Measurements from ENCODE around the gene CAD.

CAD gene

DNA sequence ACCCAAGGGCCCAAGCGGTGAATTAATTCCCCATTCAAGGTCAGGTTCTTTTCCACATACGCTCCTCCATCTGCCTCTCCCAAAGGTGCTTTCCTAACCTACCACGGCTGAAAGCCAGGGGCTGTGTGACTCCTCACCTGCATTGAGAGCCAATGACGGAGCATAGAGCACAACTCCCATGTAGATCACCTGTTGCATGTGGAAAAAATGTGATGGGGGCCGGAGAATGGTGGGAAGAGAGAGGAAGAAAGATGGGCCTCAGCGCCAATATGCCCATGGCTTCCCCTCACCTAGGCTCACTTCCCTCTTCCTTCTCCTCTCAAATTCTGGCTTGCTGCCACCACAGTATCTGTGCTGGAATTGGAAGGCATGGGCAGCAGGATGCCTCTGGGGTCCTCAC, 10.8 kb upstream of the CAD start:
- ChIA-PET CTCF (no interaction called here), POLR2A (no interaction called here)
- H3K4me1 ChIP-seq (ENCODE audit: control extremely low read depth in 1 of 4, control insufficient read depth in 4 of 4, insufficient read depth in 4 of 4, low read length in 3 of 4), result peaks cover 0 to 14% (median 5%) of the 10 kb centered on the region in 4 experiments
- no peak for DNase-seq
- H3K27me3 ChIP-seq (replicated peaks in 2 of 5; ENCODE audit: control insufficient read depth in 4 of 5, insufficient read depth in 5 of 5, low read length in 4 of 5), result no peaks in the 10 kb centered on the region
- no peak overlapping the region for H3K4me3 ChIP-seq (ENCODE audit: control insufficient read depth in 1 of 7, extremely low read depth in 1 of 7, insufficient read depth in 4 of 7, low read depth in 2 of 7, low read length in 6 of 7)
- H3K9me3 ChIP-seq (ENCODE audit: control extremely low read depth in 1 of 5, control insufficient read depth in 4 of 5, insufficient read depth in 2 of 5, low read depth in 1 of 5, low read length in 4 of 5), result no peaks in the 10 kb centered on the region
- H3K36me3 ChIP-seq (ENCODE audit: control insufficient read depth in 4 of 4, insufficient read depth in 4 of 4, low read length in 3 of 4), result peaks cover 14 to 85% (median 60%) of the 10 kb centered on the region in 4 experiments
- WGBS (ENCODE audit: insufficient coverage), result 100% methylated on average over 4 of the region's 6 CpGs
- no peak overlapping the region for H3K27ac ChIP-seq (ENCODE audit: insufficient read depth in 1 of 2, low read depth in 1 of 2, low read length in 2 of 2, poor library complexity in 1 of 2, severe bottlenecking in 2 of 2)

DNA sequence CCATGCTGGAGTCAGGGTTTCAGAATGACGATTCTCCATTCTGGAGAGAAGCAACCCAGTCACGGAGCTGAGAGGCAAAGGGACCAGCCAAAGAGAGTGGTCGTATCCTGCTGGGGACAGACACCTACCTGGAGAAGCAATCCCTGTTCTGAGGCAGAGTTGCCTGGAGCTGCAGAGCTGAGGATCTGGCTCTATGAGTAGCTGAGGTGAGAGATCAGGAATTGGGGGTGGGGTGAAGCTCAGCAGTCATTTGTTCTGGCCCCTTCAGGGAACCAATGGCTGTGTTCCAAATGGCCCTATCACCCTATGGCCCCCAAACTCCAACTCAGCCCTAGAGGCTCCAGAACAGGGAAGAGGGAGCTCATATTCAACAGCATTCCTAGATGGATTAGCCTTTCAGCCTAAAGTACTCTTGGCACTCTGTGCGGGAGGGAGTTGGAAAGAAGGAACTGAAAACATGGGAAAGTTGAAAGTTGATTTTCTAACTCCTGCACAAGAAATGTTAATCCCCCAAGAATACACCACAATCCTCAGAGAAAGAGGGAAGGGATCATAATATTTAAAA, 8.6 kb upstream of the CAD start:
- POLR2A ChIA-PET, result no interaction called here
- Histone ChIP-seq H3K4me1 (ENCODE audit: control extremely low read depth in 1 of 4, control insufficient read depth in 4 of 4, insufficient read depth in 4 of 4, low read length in 3 of 4) (peaks cover 7 to 27% (median 14%) of the 10 kb centered on the region in 4 experiments), H3K27ac (ENCODE audit: insufficient read depth in 1 of 2, low read depth in 1 of 2, low read length in 2 of 2, poor library complexity in 1 of 2, severe bottlenecking in 2 of 2) (no peak overlapping the region), H3K36me3 (ENCODE audit: control insufficient read depth in 4 of 4, insufficient read depth in 4 of 4, low read length in 3 of 4) (peaks cover 11 to 65% (median 46%) of the 10 kb centered on the region in 4 experiments), H3K27me3 (replicated peaks in 2 of 5; ENCODE audit: control insufficient read depth in 4 of 5, insufficient read depth in 5 of 5, low read length in 4 of 5) (no peaks in the 10 kb centered on the region), H3K4me3 (ENCODE audit: control insufficient read depth in 1 of 7, extremely low read depth in 1 of 7, insufficient read depth in 4 of 7, low read depth in 2 of 7, low read length in 6 of 7) (no peak overlapping the region), H3K9me3 (ENCODE audit: control extremely low read depth in 1 of 5, control insufficient read depth in 4 of 5, insufficient read depth in 2 of 5, low read depth in 1 of 5, low read length in 4 of 5) (no peaks in the 10 kb centered on the region)
- WGBS (ENCODE audit: insufficient coverage), result 91% methylated on average over 3 of the region's 4 CpGs
- CTCF ChIA-PET, result interaction anchor here (1.1 kb wide), 1 partner anchor 16 kb away, joined by 4 read pairs; no protein-coding TSS in a partner anchor
- no peak for DNase-seq

DNA sequence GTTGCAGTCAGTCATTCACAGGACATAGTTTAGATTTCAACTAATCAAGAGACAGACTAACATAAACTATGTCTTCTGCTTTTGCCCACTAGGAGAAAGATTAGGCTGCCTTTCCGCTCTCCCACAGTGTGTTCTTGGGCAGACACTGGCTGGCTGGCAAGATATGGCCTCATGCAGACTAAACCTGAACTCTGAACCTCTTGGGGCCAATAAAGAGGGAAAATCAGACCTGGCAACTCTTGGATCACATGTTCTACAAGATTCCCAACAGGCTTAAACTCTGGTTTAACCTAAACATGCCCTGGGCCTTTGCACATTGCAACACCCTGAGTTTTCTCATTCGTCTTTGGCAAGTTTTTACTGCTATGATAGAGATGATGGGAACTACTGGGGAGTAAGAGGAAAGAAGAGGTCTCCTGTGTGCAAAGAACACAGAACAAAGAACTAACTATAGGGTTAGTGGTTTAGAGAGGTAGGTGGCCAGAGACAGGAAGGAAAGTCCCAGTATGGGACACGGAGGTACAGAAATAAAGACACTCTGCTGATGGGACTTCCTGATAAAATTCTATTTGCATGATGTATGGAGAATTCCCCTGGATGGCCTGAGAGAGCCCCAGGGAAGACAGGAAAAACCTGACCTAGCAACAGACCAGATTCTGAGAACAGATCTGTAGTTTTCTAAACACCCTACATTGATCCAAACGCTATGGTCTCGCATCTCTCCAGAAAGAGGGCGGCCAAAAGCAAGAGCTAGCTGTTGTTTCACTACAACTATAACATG, 7.4 kb upstream of the CAD start:
- 93% methylated on average over 3 of the region's 6 CpGs for WGBS (ENCODE audit: insufficient coverage)
- H3K36me3 ChIP-seq (ENCODE audit: control insufficient read depth in 4 of 4, insufficient read depth in 4 of 4, low read length in 3 of 4), result peaks cover 8 to 53% (median 34%) of the 10 kb centered on the region in 4 experiments

DNA sequence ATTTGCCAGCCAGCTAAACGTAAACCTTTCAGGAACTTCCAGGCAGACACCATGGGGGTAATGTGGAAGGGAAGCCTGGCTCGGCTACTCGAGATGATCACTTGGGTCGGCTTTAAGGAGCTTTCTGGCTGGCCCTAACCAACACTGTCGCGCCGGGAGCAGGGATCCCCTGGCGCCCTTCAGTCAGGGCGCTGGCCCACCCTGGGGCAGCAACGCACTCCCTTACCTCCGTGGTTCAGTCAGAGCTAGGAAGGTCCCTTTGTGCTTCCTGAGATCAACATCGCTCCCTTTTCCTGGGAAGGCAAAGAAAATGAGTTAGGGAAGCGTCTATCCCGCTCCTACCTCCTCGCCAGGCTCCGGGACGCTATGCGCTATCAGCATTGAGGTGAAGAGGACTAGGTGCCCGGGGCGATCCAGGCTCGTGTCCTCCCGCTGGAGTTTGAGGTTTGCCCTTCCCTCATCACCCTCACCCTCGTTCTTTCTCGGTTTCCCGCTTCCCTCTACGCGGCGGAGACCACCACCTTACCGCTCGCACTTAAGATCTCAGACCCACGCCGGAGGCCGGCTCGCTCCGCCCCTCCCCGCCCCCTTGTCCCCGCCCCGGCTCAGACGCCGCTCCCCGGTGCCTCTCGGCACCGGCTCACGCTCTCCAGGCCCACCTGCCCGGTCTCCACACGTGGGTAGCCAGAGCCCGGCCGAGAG, 5.8 kb upstream of the CAD start:
- peak in 1 of 3 donors; percentile 18 for DNase-seq
- no peaks in the 10 kb centered on the region for H3K9me3 ChIP-seq (ENCODE audit: control extremely low read depth in 1 of 5, control insufficient read depth in 4 of 5, insufficient read depth in 2 of 5, low read depth in 1 of 5, low read length in 4 of 5)
- WGBS (ENCODE audit: insufficient coverage), result 5% methylated on average over 40 of the region's 48 CpGs
- peaks cover 7 to 28% (median 15%) of the 10 kb centered on the region in 4 experiments for H3K4me1 ChIP-seq (ENCODE audit: control extremely low read depth in 1 of 4, control insufficient read depth in 4 of 4, insufficient read depth in 4 of 4, low read length in 3 of 4)
- no peaks in the 10 kb centered on the region for H3K27me3 ChIP-seq (replicated peaks in 2 of 5; ENCODE audit: control insufficient read depth in 4 of 5, insufficient read depth in 5 of 5, low read length in 4 of 5)
- CTCF ChIA-PET, result interaction anchor here (0.9 kb wide), 1 partner anchor 112 kb away, joined by 3 read pairs; no protein-coding TSS in a partner anchor
- H3K4me3 ChIP-seq (ENCODE audit: control insufficient read depth in 1 of 7, extremely low read depth in 1 of 7, insufficient read depth in 4 of 7, low read depth in 2 of 7, low read length in 6 of 7), result peak overlapping the region; percentile 62 to 99 (median 93)
- POLR2A ChIA-PET, result no interaction called here
- peak overlapping the region in 1 of 2 experiments; percentile 97 for H3K27ac ChIP-seq (ENCODE audit: insufficient read depth in 1 of 2, low read depth in 1 of 2, low read length in 2 of 2, poor library complexity in 1 of 2, severe bottlenecking in 2 of 2)
- H3K36me3 ChIP-seq (ENCODE audit: control insufficient read depth in 4 of 4, insufficient read depth in 4 of 4, low read length in 3 of 4), result peaks cover 8 to 45% (median 23%) of the 10 kb centered on the region in 4 experiments

More for the DNA sequence above, 7.4 kb upstream of the CAD start:
- CTCF ChIA-PET, result interaction anchor here (0.5 kb wide), 1 partner anchor 883 kb away, joined by 3 read pairs; no protein-coding TSS in a partner anchor
- POLR2A ChIA-PET, result no interaction called here
- no peaks in the 10 kb centered on the region for H3K9me3 ChIP-seq (ENCODE audit: control extremely low read depth in 1 of 5, control insufficient read depth in 4 of 5, insufficient read depth in 2 of 5, low read depth in 1 of 5, low read length in 4 of 5)
- DNase-seq, result peak in 2 of 3 donors; percentile 4 to 11
- no peak overlapping the region for H3K27ac ChIP-seq (ENCODE audit: insufficient read depth in 1 of 2, low read depth in 1 of 2, low read length in 2 of 2, poor library complexity in 1 of 2, severe bottlenecking in 2 of 2)
- H3K4me1 ChIP-seq (ENCODE audit: control extremely low read depth in 1 of 4, control insufficient read depth in 4 of 4, insufficient read depth in 4 of 4, low read length in 3 of 4), result peaks cover 7 to 28% (median 15%) of the 10 kb centered on the region in 4 experiments
- no peaks in the 10 kb centered on the region for H3K27me3 ChIP-seq (replicated peaks in 2 of 5; ENCODE audit: control insufficient read depth in 4 of 5, insufficient read depth in 5 of 5, low read length in 4 of 5)
- no peak overlapping the region for H3K4me3 ChIP-seq (ENCODE audit: control insufficient read depth in 1 of 7, extremely low read depth in 1 of 7, insufficient read depth in 4 of 7, low read depth in 2 of 7, low read length in 6 of 7)

DNA sequence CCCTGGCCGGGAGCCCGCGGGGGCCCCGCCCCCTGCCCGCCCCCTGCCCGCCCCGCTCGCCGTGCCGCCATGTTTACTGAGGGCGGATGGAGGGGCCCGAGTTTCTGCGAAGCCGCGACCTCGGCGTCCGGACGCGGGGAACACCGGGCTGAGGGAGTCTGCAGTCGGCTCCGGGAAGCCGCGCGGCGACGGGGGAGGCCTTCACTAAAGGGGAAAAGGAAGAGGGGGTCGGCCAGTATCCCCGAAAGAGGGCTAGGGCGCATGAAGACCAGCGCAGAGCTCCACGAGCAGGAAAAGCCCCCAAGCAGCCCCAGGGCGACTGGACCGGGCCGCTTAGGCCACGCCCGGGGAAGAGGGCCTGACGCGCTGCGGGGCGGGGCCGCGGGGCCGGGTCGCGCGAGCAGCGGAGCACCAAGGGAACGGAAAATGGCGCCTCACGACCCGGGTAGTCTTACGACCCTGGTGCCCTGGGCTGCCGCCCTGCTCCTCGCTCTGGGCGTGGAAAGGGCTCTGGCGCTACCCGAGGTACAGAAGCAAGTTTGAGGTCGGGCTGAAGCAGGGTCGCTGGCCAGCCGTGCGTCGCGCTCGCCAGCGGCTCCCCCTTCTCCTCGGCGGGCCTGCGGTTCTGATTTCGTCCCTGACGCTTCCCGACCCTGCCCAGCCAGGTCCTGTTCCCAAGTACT, 5.1 kb upstream of the CAD start, which contains the start of the genes ATRAID and SLC5A6:
TSS of gene ATRAID (plus strand) at position 99 of the 683 bp plus-strand sequence. CDS start at position 427, 328 bp downstream.
TSS of gene SLC5A6 (minus strand) at position 326 of the 683 bp plus-strand sequence. CDS start 4,618 bp downstream, outside the sequence.
- under 1% methylated on average over 68 of the region's 73 CpGs for WGBS (ENCODE audit: insufficient coverage)
- Histone ChIP-seq H3K4me1 (ENCODE audit: control extremely low read depth in 1 of 4, control insufficient read depth in 4 of 4, insufficient read depth in 4 of 4, low read length in 3 of 4) (peaks cover 7 to 34% (median 17%) of the 10 kb centered on the region in 4 experiments), H3K27me3 (replicated peaks in 2 of 5; ENCODE audit: control insufficient read depth in 4 of 5, insufficient read depth in 5 of 5, low read length in 4 of 5) (no peaks in the 10 kb centered on the region), H3K4me3 (ENCODE audit: control insufficient read depth in 1 of 7, extremely low read depth in 1 of 7, insufficient read depth in 4 of 7, low read depth in 2 of 7, low read length in 6 of 7) (peak within 1 kb of the TSS; percentile 89 to 100 (median 96)), H3K9me3 (ENCODE audit: control extremely low read depth in 1 of 5, control insufficient read depth in 4 of 5, insufficient read depth in 2 of 5, low read depth in 1 of 5, low read length in 4 of 5) (no peaks in the 10 kb centered on the region), H3K27ac (ENCODE audit: insufficient read depth in 1 of 2, low read depth in 1 of 2, low read length in 2 of 2, poor library complexity in 1 of 2, severe bottlenecking in 2 of 2) (peak within 1 kb of the TSS; percentile 93 to 97), H3K36me3 (ENCODE audit: control insufficient read depth in 4 of 4, insufficient read depth in 4 of 4, low read length in 3 of 4) (peaks cover 8 to 44% (median 18%) of the 10 kb centered on the region in 4 experiments)
- ChIA-PET POLR2A (interaction anchor here (0.6 kb wide), 1 partner anchor 78 kb away, joined by 5 read pairs; no protein-coding TSS in a partner anchor), CTCF (interaction anchor here (1.3 to 1.5 kb wide), 2 partner anchors 11 to 37 kb away, joined by 3 to 4 read pairs; no protein-coding TSS in a partner anchor)
- DNase-seq, result peak; percentile 89 to 94 (median 91)

Measured in common myeloid progenitor, CD34-positive (primary cell).